Endothelial cell (in vitro differentiated cells): ENCODE measurements around the gene MACROH2A2. TPM values are rescaled to one million over a fixed set of nuclear protein-coding genes. Genes with fewer than 3 reads are reported as not detected.
A peak's percentile ranks its signal among the peaks of the same experiment; 100 is the strongest.
"Not testable (repeated sequence)": the region's sequence is repeated elsewhere in the genome, so short reads cannot be mapped to it uniquely, and the experiment has no call there.

Experiments
- DNase-seq: peaks from one replicate; pipeline ENCODE4 v3.0.0; 2021; ENCODE audit warnings: low spot score
- H3K27ac Mint-ChIP-seq: one replicate; pipeline ENCODE4 v1.8.0; 2021; ENCODE audit warnings: mixed read lengths, inconsistent platforms; ENCODE audit not compliant: unreplicated experiment
- H3K27me3 Mint-ChIP-seq: one replicate; pipeline ENCODE4 v1.8.0; 2021; ENCODE audit warnings: mild to moderate bottlenecking, moderate library complexity, mixed read lengths, inconsistent platforms; ENCODE audit not compliant: unreplicated experiment
- H3K36me3 Mint-ChIP-seq: one replicate; pipeline ENCODE4 v1.8.0; 2021; ENCODE audit warnings: mild to moderate bottlenecking, low read depth, mixed read lengths, inconsistent platforms; ENCODE audit not compliant: unreplicated experiment
- H3K4me1 Mint-ChIP-seq: one replicate; pipeline ENCODE4 v1.8.0; 2021; ENCODE audit warnings: mild to moderate bottlenecking, mixed read lengths, inconsistent platforms; ENCODE audit not compliant: unreplicated experiment
- H3K4me3 Mint-ChIP-seq: one replicate; pipeline ENCODE4 v1.8.0; 2021; ENCODE audit warnings: mild to moderate bottlenecking, mixed read lengths, inconsistent platforms; ENCODE audit not compliant: unreplicated experiment
- H3K9me3 Mint-ChIP-seq: one replicate; pipeline ENCODE4 v1.8.0; 2021; ENCODE audit warnings: mixed read lengths, inconsistent platforms; ENCODE audit not compliant: unreplicated experiment
- CTCF ChIP-seq: fragments of 200-600 bp; sonication (generic); IDR thresholded peaks from one replicate; pipeline ENCODE4 v1.5.0; 2021; ENCODE audit warnings: antibody characterized with exemption; ENCODE audit not compliant: unreplicated experiment
- total RNA-seq: library from RNA; stranded (reverse); fragmentation: NEBNext Ultra II Directional; extraction: Animal tissue kit (Norgen Biotek cat#: 25700); gene quantifications from one replicate; pipeline ENCODE4 v1.2.1, GENCODE V29; 2021; ENCODE audit not compliant: unreplicated experiment

The MACROH2A2 gene
- total RNA-seq, 1 donor from 2014 or later = 75.2 TPM

DNA sequence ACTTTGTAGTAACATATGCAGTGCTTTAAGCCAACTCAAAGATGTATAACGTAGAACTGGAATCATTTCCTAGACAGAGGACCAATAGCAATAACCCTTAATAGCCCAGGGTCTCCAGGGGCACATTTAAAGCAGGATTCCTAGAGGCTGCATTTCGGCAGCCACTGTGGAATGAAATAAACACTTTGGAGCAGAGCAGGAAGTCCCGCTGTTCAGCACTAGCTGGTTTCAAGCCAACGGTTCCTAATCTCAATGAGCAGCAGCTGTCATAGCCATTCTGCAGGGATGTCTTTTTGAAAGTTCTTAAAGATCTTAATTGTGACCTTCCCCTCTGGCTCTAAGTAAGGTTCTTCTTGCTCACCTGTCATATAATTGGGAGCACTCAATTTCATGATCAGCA, 18.4 kb upstream of the MACROH2A2 start:
- no peak for TF ChIP-seq CTCF
- Mint-ChIP-seq H3K4me1 (no peaks in the 10 kb centered on the region), H3K4me3 (no peak overlapping the region), H3K27ac (no peak overlapping the region), H3K36me3 (no peaks in the 10 kb centered on the region), H3K27me3 (no peaks in the 10 kb centered on the region), H3K9me3 (no peaks in the 10 kb centered on the region)
- DNase-seq = no peak

DNA sequence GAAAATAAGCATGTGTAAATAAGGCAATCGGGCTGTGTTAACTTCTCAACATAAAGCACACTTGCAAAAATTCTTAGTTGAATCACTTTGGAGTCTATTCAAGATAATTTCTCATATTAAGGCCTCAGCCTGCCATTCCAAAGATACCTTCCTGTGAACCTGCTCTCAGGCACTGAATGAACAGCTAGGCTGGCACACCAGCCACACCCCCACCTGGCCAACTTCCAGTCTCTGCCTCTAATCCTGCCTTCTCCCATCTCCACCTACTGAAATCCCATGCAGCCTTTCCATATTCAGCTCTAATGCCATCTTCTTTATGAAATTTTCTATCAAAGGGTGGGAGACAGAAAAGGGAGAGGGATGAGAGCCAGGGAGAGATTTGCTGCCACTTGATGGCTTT, 17.1 kb upstream of the MACROH2A2 start:
- no peak overlapping the region for H3K4me3 Mint-ChIP-seq
- DNase-seq = no peak
- H3K4me1 Mint-ChIP-seq = no peaks in the 10 kb centered on the region
- H3K27ac Mint-ChIP-seq = no peak overlapping the region
- no peaks in the 10 kb centered on the region for H3K36me3 Mint-ChIP-seq
- H3K27me3 Mint-ChIP-seq = peaks cover under 1% of the 10 kb centered on the region
- TF ChIP-seq CTCF = no peak
- no peaks in the 10 kb centered on the region for H3K9me3 Mint-ChIP-seq

GRCh38 chr10:70038923-70039322, 13.7 kb upstream of the MACROH2A2 start:
- no peak for TF ChIP-seq CTCF
- no peak overlapping the region for H3K4me3 Mint-ChIP-seq
- H3K27me3 Mint-ChIP-seq = peaks cover 2% of the 10 kb centered on the region

GRCh38 chr10:70041016-70041415, 11.6 kb upstream of the MACROH2A2 start:
- Mint-ChIP-seq H3K27me3 (peaks cover 3% of the 10 kb centered on the region), H3K4me3 (peak overlapping the region; percentile 83), H3K27ac (no peak overlapping the region), H3K4me1 (no peaks in the 10 kb centered on the region), H3K36me3 (peaks cover 3% of the 10 kb centered on the region), H3K9me3 (no peaks in the 10 kb centered on the region)
- DNase-seq = no peak
- TF ChIP-seq CTCF = no peak

More at GRCh38 chr10:70038923-70039322, 13.7 kb upstream of the MACROH2A2 start:
- no peak for DNase-seq
- H3K4me1 Mint-ChIP-seq = no peaks in the 10 kb centered on the region
- H3K36me3 Mint-ChIP-seq = peaks cover under 1% of the 10 kb centered on the region
- H3K27ac Mint-ChIP-seq = no peak overlapping the region
- no peaks in the 10 kb centered on the region for H3K9me3 Mint-ChIP-seq

DNA sequence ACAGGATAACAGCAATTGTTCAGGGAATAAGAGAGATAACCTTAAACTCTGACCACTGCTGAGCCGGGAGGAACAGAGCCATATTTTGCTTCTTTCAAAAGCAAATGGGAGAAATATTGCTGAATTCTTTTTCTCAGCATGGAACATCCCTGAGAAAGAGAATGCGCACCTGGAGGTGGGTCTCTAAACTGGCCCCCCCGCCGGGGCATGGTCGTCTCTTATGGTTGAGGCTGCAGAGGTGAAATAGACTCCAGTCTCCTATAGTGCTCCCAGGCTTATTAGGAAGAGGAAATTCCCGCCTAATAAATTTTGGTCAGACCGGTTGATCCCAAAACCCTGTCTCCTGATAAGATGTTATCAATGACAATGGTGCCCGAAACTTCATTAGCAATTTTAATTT, 10.9 kb upstream of the MACROH2A2 start:
- not testable (repeated sequence) for H3K9me3 Mint-ChIP-seq, H3K36me3 Mint-ChIP-seq, DNase-seq, H3K27ac Mint-ChIP-seq, H3K4me1 Mint-ChIP-seq, H3K27me3 Mint-ChIP-seq, H3K4me3 Mint-ChIP-seq

- H3K4me1 Mint-ChIP-seq, H3K36me3 Mint-ChIP-seq, DNase-seq, H3K9me3 Mint-ChIP-seq, H3K27me3 Mint-ChIP-seq, H3K27ac Mint-ChIP-seq, H3K4me3 Mint-ChIP-seq: not testable (repeated sequence)
Observed at GRCh38 chr10:70047066-70047465, 5.6 kb upstream of the MACROH2A2 start.
